OCI-LY3 (cell line): ENCODE data around the gene IL11.
"Not testable (repeated sequence)": the region's sequence is repeated elsewhere in the genome, so short reads cannot be mapped to it uniquely, and the experiment has no call there.

Experiments
- CTCF ChIP-seq: fragments of 200-600, 300-600 bp; sonication (generic); IDR thresholded peaks from 2 replicates; pipeline ENCODE4 v1.5.1; 2014; ENCODE audit warnings: antibody characterized with exemption, low read length, low read depth
- EZH2phosphoT487 ChIP-seq: fragments of 200-600 bp; shearing (Covaris generic); IDR thresholded peaks from 2 replicates; pipeline ENCODE4 v1.6.1; 2018; ENCODE audit warnings: antibody characterized with exemption, mixed run types, low read depth

DNA sequence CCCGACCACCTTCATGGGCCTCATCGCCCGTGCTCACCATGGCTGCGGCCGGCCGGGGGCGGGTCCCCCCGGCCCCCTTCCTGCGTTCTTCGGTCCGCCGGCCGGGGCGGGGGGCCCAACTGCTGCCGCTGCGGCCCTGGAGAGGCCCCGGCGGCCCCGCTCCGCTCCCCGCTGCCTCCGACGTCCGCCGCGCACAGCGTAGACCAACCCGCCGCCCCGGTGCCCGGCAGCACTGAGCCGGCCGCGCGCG, 37.2 kb upstream of the IL11 start, which contains the start of gene UBE2S:
- not testable (repeated sequence) for TF ChIP-seq CTCF, EZH2phosphoT487
